ENCODE data around the gene PHACTR3.
"Not testable (repeated sequence)": the region's sequence is repeated elsewhere in the genome, so short reads cannot be mapped to it uniquely, and the experiment has no call there.

Gene PHACTR3

GRCh38 chr20:59596690-59597089, 7.7 kb upstream of the PHACTR3 start:
- no peak for DNase-seq

DNA sequence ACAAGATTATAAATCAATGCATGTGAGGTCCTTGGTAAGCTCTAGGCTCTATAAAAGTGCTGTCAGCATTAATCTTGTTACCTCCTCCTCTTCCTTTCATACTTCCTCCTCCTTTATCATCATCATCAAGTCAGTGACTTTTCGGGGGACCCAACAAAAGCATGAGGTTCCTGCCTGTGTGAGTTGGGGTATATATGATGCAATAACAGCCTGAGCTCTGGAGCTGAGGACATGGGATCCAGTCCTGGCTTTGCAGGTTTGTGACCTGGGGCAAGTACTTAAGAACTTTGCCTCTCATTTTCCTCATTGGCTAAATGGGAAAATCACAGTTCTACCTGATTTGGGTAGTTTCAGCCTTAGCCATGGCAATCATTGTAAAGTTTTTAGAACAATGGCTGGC, 7.1 kb upstream of the PHACTR3 start:
- no peak for DNase-seq

GRCh38 chr20:59598625-59599310, 5.6 kb upstream of the PHACTR3 start:
- DNase-seq, result peak; percentile 4

DNA sequence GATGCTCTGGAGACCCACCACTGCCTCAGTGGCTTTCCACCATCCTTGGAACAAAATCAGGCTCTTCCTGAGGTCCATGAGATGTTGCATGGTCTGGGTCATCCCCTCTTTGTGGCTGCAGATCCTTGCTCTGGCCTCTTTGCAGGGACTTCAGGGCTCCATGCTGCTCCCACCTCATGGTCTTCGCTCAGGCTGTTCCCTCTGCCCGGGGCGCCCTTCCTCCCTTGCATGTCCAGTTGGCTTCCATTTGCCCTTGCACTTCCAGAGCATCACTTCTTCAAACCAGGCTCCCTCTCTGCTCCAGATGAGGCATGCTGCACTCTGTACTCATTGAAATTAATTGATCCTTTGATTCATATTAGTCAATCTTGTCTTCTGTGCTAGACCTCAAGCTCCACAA, 4.4 kb upstream of the PHACTR3 start:
- no peak for DNase-seq

DNA sequence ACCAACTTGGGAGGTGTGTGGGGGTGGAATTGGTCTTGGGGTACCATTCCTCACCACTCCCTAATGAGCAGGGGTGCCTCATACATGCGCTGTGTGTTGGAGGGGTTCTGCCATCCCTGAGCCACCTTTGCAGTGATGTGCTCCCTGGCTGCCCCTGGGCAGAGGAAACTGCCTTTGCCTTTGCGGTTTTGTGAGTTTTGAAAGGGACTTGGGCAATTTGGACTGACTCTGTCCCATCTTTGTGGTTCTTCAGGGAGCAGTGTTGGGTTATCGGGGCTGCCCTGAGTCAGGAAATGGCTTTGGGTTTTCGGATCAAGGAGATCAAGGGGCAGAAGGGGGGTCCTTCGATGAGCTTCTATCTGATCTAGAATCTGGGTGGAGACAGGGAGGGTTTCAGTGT, 3.9 kb upstream of the PHACTR3 start:
- no peak for DNase-seq

DNA sequence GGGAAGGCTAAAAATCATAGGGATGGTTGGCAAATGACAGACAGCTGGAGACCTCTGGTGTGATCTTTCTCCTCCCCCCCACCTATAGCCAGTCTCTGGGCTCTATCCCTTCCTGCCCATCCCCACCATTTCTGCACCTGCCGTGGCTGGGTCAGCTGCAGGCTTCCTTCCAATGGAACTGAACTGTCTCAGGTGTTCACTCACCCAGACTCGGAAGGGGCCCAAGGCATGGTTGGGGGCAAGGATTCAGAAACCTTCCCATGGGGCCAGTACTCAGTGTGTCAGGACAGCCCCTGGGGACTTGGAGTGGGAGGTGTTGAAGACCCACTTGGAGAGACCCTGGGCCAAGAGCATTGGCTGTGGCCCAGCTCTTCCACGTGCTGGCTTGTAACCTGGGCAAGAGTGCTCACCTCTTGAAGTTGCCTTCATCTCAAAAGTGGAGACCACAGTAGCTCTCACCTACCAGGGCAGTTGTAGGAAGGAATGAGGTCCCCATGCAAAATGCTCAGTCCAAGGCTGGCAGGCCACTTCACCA, 1.7 kb upstream of the PHACTR3 start:
- no peak for DNase-seq

DNA sequence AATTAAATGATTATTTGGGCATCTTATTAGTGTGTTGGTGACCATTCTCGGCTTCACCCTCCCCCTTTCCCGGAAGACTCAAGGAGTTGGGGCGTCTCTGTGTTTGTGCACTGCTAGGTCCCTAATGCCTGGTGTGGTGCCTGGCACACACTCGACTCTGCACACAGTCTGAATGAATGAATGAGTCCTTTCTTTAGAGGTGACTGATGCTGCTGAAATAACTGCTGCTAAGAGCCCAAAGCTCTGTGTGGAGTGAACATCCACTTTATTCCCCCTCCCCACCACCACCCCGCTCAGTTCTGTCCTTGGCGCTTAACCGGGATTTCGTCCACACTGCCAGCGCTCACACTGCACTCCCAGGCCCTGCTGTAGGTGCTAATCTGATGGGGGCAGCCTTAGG, 1.2 kb upstream of the PHACTR3 start:
- no peak for DNase-seq

DNA sequence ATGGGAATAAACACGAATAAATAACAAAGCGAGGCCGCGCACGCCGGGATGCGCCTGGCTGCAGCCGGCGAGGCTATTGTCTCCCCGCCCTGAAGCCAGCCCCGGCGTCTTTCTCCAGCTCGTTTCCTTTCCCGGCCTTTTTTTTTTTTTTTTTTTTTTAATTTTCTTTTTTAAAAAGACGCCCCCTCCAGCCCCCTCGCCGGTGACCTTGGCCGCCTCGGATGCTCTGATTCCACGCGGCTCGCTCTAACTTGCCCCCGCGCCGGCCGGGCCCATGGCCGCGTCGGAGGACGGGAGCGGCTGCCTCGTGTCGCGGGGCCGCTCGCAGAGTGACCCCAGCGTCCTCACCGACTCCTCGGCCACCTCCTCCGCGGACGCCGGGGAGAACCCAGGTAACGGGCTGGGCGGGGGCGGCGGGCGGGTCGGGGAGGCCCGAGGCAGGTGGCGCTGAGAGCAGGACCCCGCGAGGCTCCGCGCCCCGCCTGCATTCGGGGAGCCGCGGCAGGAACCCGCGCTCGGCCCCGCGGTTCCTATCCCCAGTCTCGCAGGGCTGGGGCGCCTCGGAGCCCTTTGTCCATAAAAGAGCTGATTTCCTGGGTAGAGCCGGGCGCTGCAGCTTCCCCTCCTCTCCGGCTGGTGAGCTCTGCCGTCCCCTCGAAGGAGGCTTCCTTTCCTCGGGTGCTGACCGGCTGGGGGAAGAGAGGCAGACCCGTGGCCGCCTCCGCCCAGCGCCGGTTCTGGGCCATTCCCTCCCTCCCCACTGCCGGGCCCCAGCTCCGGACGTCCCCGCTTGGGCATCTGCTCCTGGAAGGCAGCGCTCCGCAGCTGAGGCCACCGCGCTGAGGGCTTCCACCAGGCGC, 631 bp downstream of the PHACTR3 start:
- no peak for DNase-seq

GRCh38 chr20:59605601-59606364, 1.4 kb downstream of the PHACTR3 start:
- DNase-seq, result no peak

DNA sequence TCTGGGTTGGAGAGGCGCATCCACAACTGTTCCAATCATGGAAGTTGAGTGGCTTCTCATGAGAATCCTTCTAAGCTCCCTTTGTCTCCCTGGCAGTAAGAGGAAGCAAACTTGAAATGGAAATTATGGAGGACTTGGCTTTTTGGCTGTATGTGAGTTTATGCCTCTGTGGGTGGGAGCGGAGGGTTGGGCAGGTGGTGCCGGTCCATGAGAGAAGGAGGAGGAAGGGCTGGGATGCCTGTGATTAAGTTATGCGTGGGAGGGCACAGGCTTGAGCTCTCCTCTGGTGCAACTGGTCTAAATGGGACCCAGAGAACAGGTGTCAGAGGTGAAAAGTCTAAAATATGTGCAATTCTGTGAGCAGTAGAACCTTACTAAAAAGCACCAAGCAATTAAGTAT, 2.2 kb downstream of the PHACTR3 start:
- no peak for DNase-seq

DNA sequence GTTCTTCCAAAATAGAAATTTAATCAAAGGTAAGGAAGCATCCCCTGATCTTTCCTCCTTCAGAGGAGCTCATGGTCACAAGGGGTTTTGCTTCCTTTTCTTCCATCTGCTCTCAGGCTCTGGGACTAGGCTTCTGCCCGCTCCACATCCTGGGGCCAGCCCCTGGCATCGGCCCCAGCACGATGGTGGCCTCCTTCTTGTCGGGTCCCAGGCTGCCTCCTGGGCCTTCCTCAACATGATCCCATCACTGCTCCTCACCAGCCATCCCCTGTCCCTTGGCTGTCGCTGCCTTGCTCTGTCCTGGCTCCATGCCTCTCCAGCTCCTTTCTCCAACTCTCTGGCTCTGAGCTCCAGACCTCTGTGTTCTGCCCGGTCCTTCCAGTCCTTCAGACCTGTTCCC, 4.1 kb downstream of the PHACTR3 start:
- DNase-seq, result no peak

GRCh38 chr20:59608871-59609270, 4.5 kb downstream of the PHACTR3 start:
- no peak for DNase-seq

GRCh38 chr20:59611286-59611685, 6.9 kb downstream of the PHACTR3 start:
- no peak for DNase-seq

DNA sequence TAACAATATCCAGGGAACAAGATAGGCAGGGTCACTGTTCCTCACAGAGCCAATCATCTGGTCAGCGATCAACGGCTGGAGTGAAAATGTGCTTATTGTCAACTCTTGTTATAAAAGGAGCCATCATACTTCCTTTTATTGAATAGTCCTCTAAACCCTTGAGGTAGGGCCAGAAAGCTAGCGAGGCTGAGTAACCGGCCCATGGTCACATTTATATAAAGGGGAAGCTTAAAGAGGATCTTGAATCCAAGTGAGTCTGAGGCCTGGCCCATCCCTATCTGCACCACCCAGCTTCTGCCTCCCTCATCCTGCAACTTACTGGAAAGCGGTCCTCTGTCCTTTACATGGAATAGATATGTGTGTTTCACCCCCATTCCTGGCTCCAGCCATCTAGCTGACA, 9.5 kb downstream of the PHACTR3 start:
- DNase-seq, result no peak

DNA sequence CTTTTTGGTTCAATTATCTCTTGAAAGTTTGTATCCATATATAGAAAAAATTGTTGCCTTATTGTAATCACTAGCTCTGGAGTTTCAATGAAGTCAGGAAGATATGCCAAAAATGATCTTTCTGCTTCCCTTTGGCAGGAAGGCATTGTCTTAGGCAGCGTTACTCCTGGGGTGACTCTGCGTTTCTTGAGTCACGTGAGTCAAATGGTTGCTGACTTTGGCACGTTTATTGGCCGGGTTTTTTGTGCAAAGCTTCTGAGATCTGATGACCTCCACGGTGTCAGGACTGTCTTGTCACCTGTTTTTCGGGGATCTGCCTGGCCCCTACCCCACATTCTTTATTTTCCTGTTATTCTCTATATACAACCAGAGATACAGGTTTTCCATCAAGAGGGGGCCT, 10.4 kb downstream of the PHACTR3 start:
- DNase-seq, result no peak

GRCh38 chr20:59616306-59616705, 12.0 kb downstream of the PHACTR3 start:
- no peak for DNase-seq

DNA sequence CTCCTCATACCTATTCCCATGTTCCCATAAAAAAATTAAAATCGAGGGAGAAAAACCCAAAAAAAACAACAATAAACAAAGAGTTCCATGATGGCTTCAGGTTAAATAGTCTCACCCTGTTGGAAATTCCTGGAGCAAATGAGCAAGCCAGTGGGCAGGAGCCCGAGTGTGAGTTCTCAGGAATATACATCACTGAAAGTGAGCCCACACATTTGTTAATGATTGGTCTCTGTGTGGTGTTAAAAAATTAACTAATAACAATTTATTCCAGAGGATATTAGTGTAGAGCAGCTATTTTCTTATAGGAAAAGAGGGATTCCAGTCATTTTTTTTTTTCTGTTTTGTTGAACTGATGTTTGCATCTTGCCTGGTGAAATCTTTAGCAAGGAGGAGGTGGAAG, 12.9 kb downstream of the PHACTR3 start:
- no peak for DNase-seq

GRCh38 chr20:59618131-59618530, 13.8 kb downstream of the PHACTR3 start:
- DNase-seq, result no peak

GRCh38 chr20:59618585-59618984, 14.2 kb downstream of the PHACTR3 start:
- not testable (repeated sequence) for DNase-seq

- DNase-seq, result no peak
Observed at GRCh38 chr20:59620860-59621505, 16.6 kb downstream of the PHACTR3 start.

- no peak for DNase-seq
Observed at GRCh38 chr20:59622496-59622895, 18.2 kb downstream of the PHACTR3 start.

GRCh38 chr20:59623133-59623532, 18.8 kb downstream of the PHACTR3 start:
- no peak for DNase-seq

- no peak for DNase-seq
Observed at GRCh38 chr20:59623583-59623982, 19.2 kb downstream of the PHACTR3 start.
